T-helper 2 cell treated with Interferon-gamma antibody and Interleukin-4, amounts not matched to agents 100 ng/mL and 5 ng/mL, for 36 hours (primary cell): ENCODE data around the gene RFPL4A. TPM values are rescaled to one million over a fixed set of nuclear protein-coding genes. Genes with fewer than 3 reads are reported as not detected.

Experiments
- intact Hi-C: fragments of 100-400 bp; cut with micrococcal nuclease; formaldehyde crosslinking; loops from one replicate; pipeline ENCODE4 v1.15.1; 2023
- total RNA-seq: library from RNA; stranded (reverse); gene quantifications from 2 replicates; pipeline ENCODE4 v1.2.3, GENCODE V29; 2022

RFPL4A gene
- total RNA-seq, 1 donor from 2014 or later: not detected

- intact Hi-C loops: no loop called here
Observed at GRCh38 chr19:55802281-55802680, 43.4 kb downstream of the RFPL4A start.

DNA sequence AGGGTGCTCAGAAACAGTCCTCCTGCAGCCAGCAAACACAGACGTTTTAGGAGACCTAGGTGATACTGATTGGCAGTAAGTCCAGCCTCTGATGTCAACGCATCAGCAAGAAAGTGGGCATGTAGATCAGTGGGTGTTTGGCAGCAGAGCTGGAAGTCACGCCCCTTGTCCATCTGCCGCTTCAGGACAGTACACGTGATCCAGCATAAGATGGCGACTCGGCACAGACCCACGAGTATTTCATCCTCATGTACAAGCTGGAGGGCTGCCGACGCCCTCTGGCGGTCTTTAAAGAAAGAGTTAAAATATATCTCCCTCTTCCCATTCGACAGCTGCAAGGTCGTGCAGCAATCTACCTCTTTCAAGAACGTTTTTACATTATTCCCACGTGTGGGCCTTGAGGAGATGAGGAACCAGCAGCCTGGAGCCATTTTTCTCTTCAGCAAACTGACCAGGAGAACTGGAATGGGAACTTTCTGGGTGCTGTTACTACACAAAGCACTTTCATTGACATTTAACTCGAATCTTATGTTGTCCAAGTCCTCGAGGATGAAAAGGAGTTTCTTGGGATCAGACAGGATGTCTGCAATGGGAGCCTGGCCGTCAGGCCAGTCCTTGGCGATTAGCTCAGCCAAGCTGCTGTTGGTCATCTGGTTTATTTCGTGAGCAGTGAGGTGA is 50.6 kb downstream of the RFPL4A start:
- intact Hi-C loops: loop anchor here (5.0 kb wide), 1 partner anchor 177 kb away; no protein-coding TSS in a partner anchor

DNA sequence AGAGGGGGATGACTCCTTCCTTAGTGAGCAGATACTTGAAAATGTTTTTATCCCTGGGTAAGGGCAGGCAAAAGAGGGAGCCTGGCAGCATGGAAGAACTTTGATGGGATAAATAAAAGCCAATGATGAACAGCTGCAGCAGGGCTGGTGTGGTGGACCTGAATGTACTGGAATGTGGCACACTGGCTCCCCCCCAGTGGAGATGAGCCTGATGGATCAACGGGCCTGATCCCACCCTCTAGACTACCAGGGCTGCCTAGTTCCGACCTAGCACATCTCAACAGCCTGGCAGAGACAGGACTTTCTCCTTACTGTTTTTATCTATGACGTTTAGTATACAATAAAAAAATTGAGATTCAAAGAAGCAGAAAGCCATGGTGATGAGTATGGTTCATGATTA is 52.4 kb downstream of the RFPL4A start:
- intact Hi-C loops: no loop called here

DNA sequence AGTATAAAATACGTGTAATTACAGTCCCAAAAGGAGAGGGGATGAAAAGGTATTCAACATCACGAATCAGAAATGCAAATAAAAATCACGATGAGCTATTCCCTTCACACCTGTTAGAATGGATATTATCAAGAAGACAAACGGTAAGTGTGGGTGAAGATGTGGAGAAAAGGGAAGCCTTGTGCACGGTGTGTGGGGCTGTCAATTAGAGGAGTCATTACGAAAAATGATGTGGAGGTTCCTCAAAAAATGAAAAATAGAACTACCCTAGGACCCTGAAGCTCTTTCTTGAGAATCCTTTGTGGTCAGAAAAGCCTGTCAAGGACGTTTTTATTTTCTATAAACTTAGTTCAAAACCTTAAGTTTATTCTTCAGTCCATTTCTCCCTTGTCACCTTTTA is 53.6 kb downstream of the RFPL4A start:
- intact Hi-C loops: no loop called here

Other genes with a start within 250 kb of the RFPL4A start
- not detected in 2 replicates for gene SBK2, start 222.0 kb upstream of the RFPL4A start, total RNA-seq
- gene SBK3, start 213.6 kb upstream of the RFPL4A start, total RNA-seq: not detected in 2 replicates
- 6.5 and 6.7 TPM in 2 replicates for gene ZNF579, start 178.2 kb upstream of the RFPL4A start, total RNA-seq
- gene FIZ1, start 159.6 kb upstream of the RFPL4A start, total RNA-seq: 14.4 and 14.7 TPM in 2 replicates
- gene ZNF524, start 158.8 kb upstream of the RFPL4A start, total RNA-seq: 21.0 and 21.2 TPM in 2 replicates
- gene ZNF865, start 153.4 kb upstream of the RFPL4A start, total RNA-seq: 12.3 and 13.2 TPM in 2 replicates
- gene ZNF784, start 134.5 kb upstream of the RFPL4A start, total RNA-seq: 4.9 and 5.0 TPM in 2 replicates
- 29.9 and 30.8 TPM in 2 replicates for gene ZNF580, start 118.1 kb upstream of the RFPL4A start, total RNA-seq
- gene ZNF581, start 115.4 kb upstream of the RFPL4A start, total RNA-seq: 21.0 and 22.4 TPM in 2 replicates
- gene CCDC106, start 110.9 kb upstream of the RFPL4A start, total RNA-seq: 6.5 and 7.0 TPM in 2 replicates
- 298 and 303 TPM in 2 replicates for gene U2AF2, start 104.1 kb upstream of the RFPL4A start, total RNA-seq
- gene EPN1, start 83.9 kb upstream of the RFPL4A start, total RNA-seq: 58.3 and 59.3 TPM in 2 replicates
- not detected in 2 replicates for gene NLRP9, start 20.7 kb upstream of the RFPL4A start, total RNA-seq
- gene RFPL4AL1, start 10.0 kb downstream of the RFPL4A start, total RNA-seq: not detected in 2 replicates
- gene NLRP11, start 72.9 kb downstream of the RFPL4A start, total RNA-seq: not detected in 2 replicates
- gene NLRP4, start 77.4 kb downstream of the RFPL4A start, total RNA-seq: not detected in 2 replicates
- not detected in 2 replicates for gene NLRP13, start 173.2 kb downstream of the RFPL4A start, total RNA-seq
- gene NLRP8, start 188.7 kb downstream of the RFPL4A start, total RNA-seq: not detected in 2 replicates
- gene NLRP5, start 227.7 kb downstream of the RFPL4A start, total RNA-seq: not detected in 2 replicates